Measurements from ENCODE around the gene DOCK6. TPM values are rescaled to one million over a fixed set of nuclear protein-coding genes. Genes with fewer than 3 reads are reported as not detected.
A peak's percentile ranks its signal among the peaks of the same experiment; 100 is the strongest.

The DOCK6 gene, protein sequence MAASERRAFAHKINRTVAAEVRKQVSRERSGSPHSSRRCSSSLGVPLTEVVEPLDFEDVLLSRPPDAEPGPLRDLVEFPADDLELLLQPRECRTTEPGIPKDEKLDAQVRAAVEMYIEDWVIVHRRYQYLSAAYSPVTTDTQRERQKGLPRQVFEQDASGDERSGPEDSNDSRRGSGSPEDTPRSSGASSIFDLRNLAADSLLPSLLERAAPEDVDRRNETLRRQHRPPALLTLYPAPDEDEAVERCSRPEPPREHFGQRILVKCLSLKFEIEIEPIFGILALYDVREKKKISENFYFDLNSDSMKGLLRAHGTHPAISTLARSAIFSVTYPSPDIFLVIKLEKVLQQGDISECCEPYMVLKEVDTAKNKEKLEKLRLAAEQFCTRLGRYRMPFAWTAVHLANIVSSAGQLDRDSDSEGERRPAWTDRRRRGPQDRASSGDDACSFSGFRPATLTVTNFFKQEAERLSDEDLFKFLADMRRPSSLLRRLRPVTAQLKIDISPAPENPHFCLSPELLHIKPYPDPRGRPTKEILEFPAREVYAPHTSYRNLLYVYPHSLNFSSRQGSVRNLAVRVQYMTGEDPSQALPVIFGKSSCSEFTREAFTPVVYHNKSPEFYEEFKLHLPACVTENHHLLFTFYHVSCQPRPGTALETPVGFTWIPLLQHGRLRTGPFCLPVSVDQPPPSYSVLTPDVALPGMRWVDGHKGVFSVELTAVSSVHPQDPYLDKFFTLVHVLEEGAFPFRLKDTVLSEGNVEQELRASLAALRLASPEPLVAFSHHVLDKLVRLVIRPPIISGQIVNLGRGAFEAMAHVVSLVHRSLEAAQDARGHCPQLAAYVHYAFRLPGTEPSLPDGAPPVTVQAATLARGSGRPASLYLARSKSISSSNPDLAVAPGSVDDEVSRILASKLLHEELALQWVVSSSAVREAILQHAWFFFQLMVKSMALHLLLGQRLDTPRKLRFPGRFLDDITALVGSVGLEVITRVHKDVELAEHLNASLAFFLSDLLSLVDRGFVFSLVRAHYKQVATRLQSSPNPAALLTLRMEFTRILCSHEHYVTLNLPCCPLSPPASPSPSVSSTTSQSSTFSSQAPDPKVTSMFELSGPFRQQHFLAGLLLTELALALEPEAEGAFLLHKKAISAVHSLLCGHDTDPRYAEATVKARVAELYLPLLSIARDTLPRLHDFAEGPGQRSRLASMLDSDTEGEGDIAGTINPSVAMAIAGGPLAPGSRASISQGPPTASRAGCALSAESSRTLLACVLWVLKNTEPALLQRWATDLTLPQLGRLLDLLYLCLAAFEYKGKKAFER (N-terminal part only)
- total RNA-seq (2022), result 49.1 and 61.7 TPM in 2 replicates
- Bru-seq, nascent RNA, result percentile 45 among the genes with signal in this experiment
- percentile 56 among the genes with signal in this experiment for BruChase-seq, experiment 1, labeled RNA remaining after a 6-hour chase
- percentile 47 among the genes with signal in this experiment for BruChase-seq, experiment 2, labeled RNA remaining after a 2-hour chase
- long read RNA-seq, partial matches to known transcripts, result 23 of 39 reads
- long read RNA-seq, other reads (novel, unspliced or antisense), result 16 of 39 reads

- Mint-ChIP-seq H3K4me3 (ENCODE audit: unreplicated experiment) (peak within 1 kb of the TSS; percentile 65), H3K27ac (ENCODE audit: low read depth, unreplicated experiment) (no peak within 1 kb of the TSS), H3K4me1 (ENCODE audit: insufficient read depth, unreplicated experiment) (peaks cover 19% of the 10 kb centered on the region), H3K9me3 (ENCODE audit: unreplicated experiment) (no peaks in the 10 kb centered on the region), H3K27me3 (ENCODE audit: insufficient read depth, unreplicated experiment) (no peaks in the 10 kb centered on the region), H3K36me3 (ENCODE audit: insufficient read depth, unreplicated experiment) (peaks cover 11% of the 10 kb centered on the region)
- POLR2A ChIA-PET, result interaction anchor here (1.0 to 1.2 kb wide), 3 partner anchors 34 to 296 kb away, joined by 3 read pairs; no protein-coding TSS in a partner anchor
- no TSS peak for BruUV-seq (replicated peaks)
- CTCF ChIA-PET, result interaction anchor here (0.6 to 1.1 kb wide), 4 partner anchors 12 to 1476 kb away, joined by 3 to 4 read pairs (median 3); no protein-coding TSS in a partner anchor
- no peak for DNase-seq (ENCODE audit: unreplicated experiment)
- intact Hi-C loops (cut with micrococcal nuclease), result no loop called here
- TF ChIP-seq, protein P1, sequence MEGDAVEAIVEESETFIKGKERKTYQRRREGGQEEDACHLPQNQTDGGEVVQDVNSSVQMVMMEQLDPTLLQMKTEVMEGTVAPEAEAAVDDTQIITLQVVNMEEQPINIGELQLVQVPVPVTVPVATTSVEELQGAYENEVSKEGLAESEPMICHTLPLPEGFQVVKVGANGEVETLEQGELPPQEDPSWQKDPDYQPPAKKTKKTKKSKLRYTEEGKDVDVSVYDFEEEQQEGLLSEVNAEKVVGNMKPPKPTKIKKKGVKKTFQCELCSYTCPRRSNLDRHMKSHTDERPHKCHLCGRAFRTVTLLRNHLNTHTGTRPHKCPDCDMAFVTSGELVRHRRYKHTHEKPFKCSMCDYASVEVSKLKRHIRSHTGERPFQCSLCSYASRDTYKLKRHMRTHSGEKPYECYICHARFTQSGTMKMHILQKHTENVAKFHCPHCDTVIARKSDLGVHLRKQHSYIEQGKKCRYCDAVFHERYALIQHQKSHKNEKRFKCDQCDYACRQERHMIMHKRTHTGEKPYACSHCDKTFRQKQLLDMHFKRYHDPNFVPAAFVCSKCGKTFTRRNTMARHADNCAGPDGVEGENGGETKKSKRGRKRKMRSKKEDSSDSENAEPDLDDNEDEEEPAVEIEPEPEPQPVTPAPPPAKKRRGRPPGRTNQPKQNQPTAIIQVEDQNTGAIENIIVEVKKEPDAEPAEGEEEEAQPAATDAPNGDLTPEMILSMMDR (IDR thresholded peaks at IDR 0.05; ENCODE audit: unreplicated experiment), result peak; percentile 40
Observed at GRCh38 chr19:11261971-11262839, at the start of gene DOCK6. Gene DOCK6, minus strand, starts transcription at chr19:11262524. Its CDS starts 84 bp downstream, at chr19:11262440.

- H3K27ac Mint-ChIP-seq (ENCODE audit: low read depth, unreplicated experiment), result no peak overlapping the region
- TF ChIP-seq, protein P1 (IDR thresholded peaks at IDR 0.05; ENCODE audit: unreplicated experiment), result no peak
- H3K4me3 Mint-ChIP-seq (ENCODE audit: unreplicated experiment), result no peak overlapping the region
- H3K9me3 Mint-ChIP-seq (ENCODE audit: unreplicated experiment), result no peaks in the 10 kb centered on the region
- POLR2A ChIA-PET, result interaction anchor here (0.8 to 1.8 kb wide), 2 partner anchors 9 to 13 kb away, joined by 3 to 5 read pairs; no protein-coding TSS in a partner anchor
- no peaks in the 10 kb centered on the region for H3K36me3 Mint-ChIP-seq (ENCODE audit: insufficient read depth, unreplicated experiment)
- BruUV-seq (replicated peaks), result no TSS peak
- DNase-seq (ENCODE audit: unreplicated experiment), result no peak
- no peaks in the 10 kb centered on the region for H3K27me3 Mint-ChIP-seq (ENCODE audit: insufficient read depth, unreplicated experiment)
- no peaks in the 10 kb centered on the region for H3K4me1 Mint-ChIP-seq (ENCODE audit: insufficient read depth, unreplicated experiment)
- intact Hi-C loops (cut with micrococcal nuclease), result no loop called here
- CTCF ChIA-PET, result interaction anchor here (0.6 to 1.9 kb wide), 3 partner anchors 12 to 292 kb away, joined by 3 to 9 read pairs (median 4); no protein-coding TSS in a partner anchor
Observed at GRCh38 chr19:11306337-11306736, 44.0 kb upstream of the DOCK6 start.

DNA sequence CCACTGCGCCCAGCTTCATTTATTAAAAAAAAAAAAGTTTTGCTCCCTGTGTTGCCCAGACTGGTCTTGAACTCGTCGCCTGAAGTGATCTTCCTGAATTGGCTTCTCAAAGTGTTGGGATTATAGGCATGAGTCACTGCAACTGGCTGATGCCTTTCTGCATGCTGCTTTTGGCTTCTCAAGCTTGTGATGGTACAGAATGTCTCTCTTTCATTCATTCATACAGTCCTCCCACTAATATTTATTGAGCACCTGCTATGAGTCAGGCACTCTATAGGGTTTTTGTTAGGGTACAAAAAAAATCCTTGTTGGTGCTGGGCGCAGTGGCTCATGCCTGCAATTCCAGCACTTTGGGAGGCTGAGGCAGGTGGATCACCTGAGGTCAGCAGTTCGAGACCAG is 42.6 kb upstream of the DOCK6 start:
- no TSS peak for BruUV-seq (replicated peaks)
- Mint-ChIP-seq H3K27ac (ENCODE audit: low read depth, unreplicated experiment) (no peak overlapping the region), H3K4me1 (ENCODE audit: insufficient read depth, unreplicated experiment) (no peaks in the 10 kb centered on the region), H3K27me3 (ENCODE audit: insufficient read depth, unreplicated experiment) (no peaks in the 10 kb centered on the region), H3K36me3 (ENCODE audit: insufficient read depth, unreplicated experiment) (no peaks in the 10 kb centered on the region), H3K9me3 (ENCODE audit: unreplicated experiment) (no peaks in the 10 kb centered on the region), H3K4me3 (ENCODE audit: unreplicated experiment) (no peak overlapping the region)
- CTCF ChIA-PET, result interaction anchor here (0.7 to 1.9 kb wide), 4 partner anchors 10 to 130 kb away, joined by 3 to 9 read pairs (median 3); partner anchors contain the start of gene PRKCSH
- TF ChIP-seq, protein P1 (IDR thresholded peaks at IDR 0.05; ENCODE audit: unreplicated experiment), result no peak
- POLR2A ChIA-PET, result interaction anchor here (0.9 to 1.8 kb wide), 2 partner anchors 34 to 76 kb away, joined by 3 to 5 read pairs; no protein-coding TSS in a partner anchor
- intact Hi-C loops (cut with micrococcal nuclease), result no loop called here
- no peak for DNase-seq (ENCODE audit: unreplicated experiment)

Data from MCF 10A (cell line).